GM23338 (cell line): ENCODE measurements around the gene PAH.

Experiments
- CREB1 ChIP-seq: fragments of 250-450 bp; sonication (Bioruptor Pico); IDR thresholded peaks from 2 replicates; pipeline ENCODE4 v1.5.0; 2020; ENCODE audit warnings: low read depth, mild to moderate bottlenecking, moderate library complexity
- TF ChIP-seq, protein P1 (sequence below): IDR thresholded peaks from one replicate; pipeline ENCODE4 v1.6.1; 2018; ENCODE audit warnings: antibody characterized with exemption; ENCODE audit not compliant: unreplicated experiment
- TF ChIP-seq, protein P2 (sequence below), 2 experiments: fragments of 200-600 bp in 1 of 2; sonication (generic) in 1 of 2; conservative IDR thresholded peaks; 2 replicates each; pipeline versions ENCODE4 v1.5.1 to v1.6.1; 2016 to 2017; ENCODE audit warnings: antibody characterized with exemption in 2 of 2, low read depth in 2 of 2, mild to moderate bottlenecking in 2 of 2, moderate library complexity in 1 of 2

DNA sequence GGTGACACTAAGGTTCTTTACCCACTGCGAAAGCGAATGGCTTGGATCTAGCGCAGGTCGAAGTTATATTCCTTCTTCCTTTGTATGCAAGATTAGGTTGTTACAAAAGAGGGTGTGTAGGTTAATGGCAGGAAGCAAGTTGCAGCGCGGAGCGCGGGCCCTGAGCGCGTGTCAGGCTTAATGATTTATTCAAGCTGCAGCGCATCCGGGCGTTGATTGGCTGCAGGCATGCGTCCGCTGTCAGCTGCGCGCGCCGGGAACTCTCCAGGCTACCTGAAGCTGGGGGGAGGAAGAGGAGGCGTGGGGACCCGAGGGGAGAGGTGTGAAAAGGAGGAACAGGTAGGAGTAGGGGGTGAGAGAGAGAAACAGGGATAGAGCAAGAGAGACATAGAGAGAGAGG lies 47.8 kb upstream of the PAH start:
- TF ChIP-seq, protein P1, sequence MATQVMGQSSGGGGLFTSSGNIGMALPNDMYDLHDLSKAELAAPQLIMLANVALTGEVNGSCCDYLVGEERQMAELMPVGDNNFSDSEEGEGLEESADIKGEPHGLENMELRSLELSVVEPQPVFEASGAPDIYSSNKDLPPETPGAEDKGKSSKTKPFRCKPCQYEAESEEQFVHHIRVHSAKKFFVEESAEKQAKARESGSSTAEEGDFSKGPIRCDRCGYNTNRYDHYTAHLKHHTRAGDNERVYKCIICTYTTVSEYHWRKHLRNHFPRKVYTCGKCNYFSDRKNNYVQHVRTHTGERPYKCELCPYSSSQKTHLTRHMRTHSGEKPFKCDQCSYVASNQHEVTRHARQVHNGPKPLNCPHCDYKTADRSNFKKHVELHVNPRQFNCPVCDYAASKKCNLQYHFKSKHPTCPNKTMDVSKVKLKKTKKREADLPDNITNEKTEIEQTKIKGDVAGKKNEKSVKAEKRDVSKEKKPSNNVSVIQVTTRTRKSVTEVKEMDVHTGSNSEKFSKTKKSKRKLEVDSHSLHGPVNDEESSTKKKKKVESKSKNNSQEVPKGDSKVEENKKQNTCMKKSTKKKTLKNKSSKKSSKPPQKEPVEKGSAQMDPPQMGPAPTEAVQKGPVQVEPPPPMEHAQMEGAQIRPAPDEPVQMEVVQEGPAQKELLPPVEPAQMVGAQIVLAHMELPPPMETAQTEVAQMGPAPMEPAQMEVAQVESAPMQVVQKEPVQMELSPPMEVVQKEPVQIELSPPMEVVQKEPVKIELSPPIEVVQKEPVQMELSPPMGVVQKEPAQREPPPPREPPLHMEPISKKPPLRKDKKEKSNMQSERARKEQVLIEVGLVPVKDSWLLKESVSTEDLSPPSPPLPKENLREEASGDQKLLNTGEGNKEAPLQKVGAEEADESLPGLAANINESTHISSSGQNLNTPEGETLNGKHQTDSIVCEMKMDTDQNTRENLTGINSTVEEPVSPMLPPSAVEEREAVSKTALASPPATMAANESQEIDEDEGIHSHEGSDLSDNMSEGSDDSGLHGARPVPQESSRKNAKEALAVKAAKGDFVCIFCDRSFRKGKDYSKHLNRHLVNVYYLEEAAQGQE = no peak
- TF ChIP-seq, protein P2, sequence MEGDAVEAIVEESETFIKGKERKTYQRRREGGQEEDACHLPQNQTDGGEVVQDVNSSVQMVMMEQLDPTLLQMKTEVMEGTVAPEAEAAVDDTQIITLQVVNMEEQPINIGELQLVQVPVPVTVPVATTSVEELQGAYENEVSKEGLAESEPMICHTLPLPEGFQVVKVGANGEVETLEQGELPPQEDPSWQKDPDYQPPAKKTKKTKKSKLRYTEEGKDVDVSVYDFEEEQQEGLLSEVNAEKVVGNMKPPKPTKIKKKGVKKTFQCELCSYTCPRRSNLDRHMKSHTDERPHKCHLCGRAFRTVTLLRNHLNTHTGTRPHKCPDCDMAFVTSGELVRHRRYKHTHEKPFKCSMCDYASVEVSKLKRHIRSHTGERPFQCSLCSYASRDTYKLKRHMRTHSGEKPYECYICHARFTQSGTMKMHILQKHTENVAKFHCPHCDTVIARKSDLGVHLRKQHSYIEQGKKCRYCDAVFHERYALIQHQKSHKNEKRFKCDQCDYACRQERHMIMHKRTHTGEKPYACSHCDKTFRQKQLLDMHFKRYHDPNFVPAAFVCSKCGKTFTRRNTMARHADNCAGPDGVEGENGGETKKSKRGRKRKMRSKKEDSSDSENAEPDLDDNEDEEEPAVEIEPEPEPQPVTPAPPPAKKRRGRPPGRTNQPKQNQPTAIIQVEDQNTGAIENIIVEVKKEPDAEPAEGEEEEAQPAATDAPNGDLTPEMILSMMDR (conservative IDR thresholded peaks at IDR 0.05; ENCODE audit: low read depth in 2 of 2) = no peak
- no peak for TF ChIP-seq CREB1 (CRISPR knock-in tag)
